MCF 10A (cell line): Measurements from ENCODE around the gene FAM180A. TPM values are rescaled to one million over a fixed set of nuclear protein-coding genes. Genes with fewer than 3 reads are reported as not detected.

Source experiments
- BruUV-seq: library from RNA; stranded (reverse); fragments of 400-500 nt; replicated peaks from 2 replicates; lab custom pipeline; 2021; lab: Mats Ljungman, UMichigan
- CTCF ChIA-PET: fragments of 300-600 bp; sonication (Branson Sonifier 250); formaldehyde crosslinking; extraction: SDS; loops from one replicate; lab custom pipeline; 2021; ENCODE audit warnings: antibody characterized with exemption, inconsistent platforms; lab: Yijun Ruan, JAX
- POLR2A ChIA-PET: fragments of 300-600, 350-650 bp; sonication (Branson Sonifier 250); formaldehyde crosslinking; extraction: SDS; loops from one replicate; lab custom pipeline; 2020; ENCODE audit warnings: antibody characterized with exemption, inconsistent platforms; lab: Yijun Ruan, JAX
- DNase-seq: peaks from one replicate; pipeline ENCODE4 v3.0.0-alpha.2; 2018; ENCODE audit not compliant: unreplicated experiment
- H3K27ac Mint-ChIP-seq: one replicate; pipeline ENCODE4 v1.8.0; 2022; ENCODE audit warnings: mild to moderate bottlenecking, low read depth, mixed read lengths; ENCODE audit not compliant: unreplicated experiment
- H3K27me3 Mint-ChIP-seq: one replicate; pipeline ENCODE4 v1.8.0; 2022; ENCODE audit warnings: mixed read lengths; ENCODE audit not compliant: insufficient read depth, unreplicated experiment
- H3K36me3 Mint-ChIP-seq: one replicate; pipeline ENCODE4 v1.8.0; 2022; ENCODE audit warnings: mild to moderate bottlenecking, moderate library complexity, mixed read lengths; ENCODE audit not compliant: insufficient read depth, unreplicated experiment
- H3K4me1 Mint-ChIP-seq: one replicate; pipeline ENCODE4 v1.8.0; 2022; ENCODE audit warnings: mixed read lengths; ENCODE audit not compliant: insufficient read depth, unreplicated experiment
- H3K4me3 Mint-ChIP-seq: one replicate; pipeline ENCODE4 v1.8.0; 2022; ENCODE audit warnings: mild to moderate bottlenecking, moderate library complexity, mixed read lengths; ENCODE audit not compliant: unreplicated experiment
- H3K9me3 Mint-ChIP-seq: one replicate; pipeline ENCODE4 v1.8.0; 2022; ENCODE audit warnings: mixed read lengths; ENCODE audit not compliant: unreplicated experiment
- CTCF ChIP-seq: fragments of 200-600 bp; IDR thresholded peaks from one replicate; pipeline ENCODE4 v1.8.0; 2022; ENCODE audit warnings: antibody characterized with exemption, mild to moderate bottlenecking; ENCODE audit not compliant: unreplicated experiment
- intact Hi-C: fragments of 100-400 bp; cut with micrococcal nuclease; formaldehyde crosslinking; loops from 2 replicates; pipeline ENCODE4 v1.14.1; 2022
- total RNA-seq: library from RNA; stranded (reverse); gene quantifications from 2 replicates; pipeline ENCODE4 v1.2.3, GENCODE V29; 2022

FAM180A gene
- total RNA-seq, 1 experiment from 2014 or later: not detected

- POLR2A ChIA-PET: interaction anchor here (0.6 to 2.1 kb wide), 4 partner anchors 9 to 52 kb away, joined by 3 to 13 read pairs (median 4); partner anchors contain the start of genes SLC13A4 and STMP1
- CTCF ChIA-PET: interaction anchor here (0.6 to 3.7 kb wide), 7 partner anchors 11 to 93 kb away, joined by 3 to 18 read pairs (median 3); no protein-coding TSS in a partner anchor
- no peak overlapping the region for H3K4me3 Mint-ChIP-seq
- DNase-seq: peak; percentile 84
- H3K27me3 Mint-ChIP-seq: no peaks in the 10 kb centered on the region
- BruUV-seq: no TSS peak
- no peak for TF ChIP-seq CTCF
- H3K4me1 Mint-ChIP-seq: no peaks in the 10 kb centered on the region
- no peaks in the 10 kb centered on the region for H3K9me3 Mint-ChIP-seq
- no peaks in the 10 kb centered on the region for H3K36me3 Mint-ChIP-seq
- intact Hi-C loops: loop anchor here (5.0 kb wide), 2 partner anchors 33 to 37 kb away; partner anchors contain the start of gene FAM180A
- no peak overlapping the region for H3K27ac Mint-ChIP-seq
Measured at GRCh38 chr7:135714534-135715009, 34.0 kb downstream of the FAM180A start.

GRCh38 chr7:135713836-135714470, 34.7 kb downstream of the FAM180A start:
- no TSS peak for BruUV-seq

GRCh38 chr7:135712796-135713195, 35.8 kb downstream of the FAM180A start:
- POLR2A ChIA-PET: interaction anchor here (0.7 kb wide), 2 partner anchors 46 to 233 kb away, joined by 3 read pairs; no protein-coding TSS in a partner anchor
- Mint-ChIP-seq H3K4me3 (no peak overlapping the region), H3K27ac (no peak overlapping the region), H3K4me1 (no peaks in the 10 kb centered on the region), H3K36me3 (no peaks in the 10 kb centered on the region), H3K27me3 (no peaks in the 10 kb centered on the region), H3K9me3 (no peaks in the 10 kb centered on the region)
- intact Hi-C loops: loop anchor here (5.0 kb wide), 2 partner anchors 35 kb away; partner anchors contain the start of gene FAM180A
- CTCF ChIA-PET: interaction anchor here (0.9 to 2.0 kb wide), 2 partner anchors 8 to 13 kb away, joined by 5 to 7 read pairs; no protein-coding TSS in a partner anchor
- TF ChIP-seq CTCF: no peak
- BruUV-seq: no TSS peak
- DNase-seq: no peak

More at GRCh38 chr7:135713836-135714470, 34.7 kb downstream of the FAM180A start:
- Mint-ChIP-seq H3K9me3 (no peaks in the 10 kb centered on the region), H3K27me3 (no peaks in the 10 kb centered on the region), H3K27ac (no peak overlapping the region), H3K36me3 (no peaks in the 10 kb centered on the region), H3K4me3 (no peak overlapping the region), H3K4me1 (no peaks in the 10 kb centered on the region)
- TF ChIP-seq CTCF: no peak
- ChIA-PET CTCF (interaction anchor here (0.6 to 3.7 kb wide), 7 partner anchors 12 to 94 kb away, joined by 3 to 18 read pairs (median 3); no protein-coding TSS in a partner anchor), POLR2A (interaction anchor here (0.6 to 2.1 kb wide), 4 partner anchors 9 to 51 kb away, joined by 3 to 13 read pairs (median 4); partner anchors contain the start of genes SLC13A4 and STMP1)
- DNase-seq: peak; percentile 47
- intact Hi-C loops: loop anchor here (5.0 kb wide), 2 partner anchors 33 to 37 kb away; partner anchors contain the start of gene FAM180A
